Measurements from ENCODE around the gene TBL2.
"Not testable (repeated sequence)": the region's sequence is repeated elsewhere in the genome, so short reads cannot be mapped to it uniquely, and the experiment has no call there.

The TBL2 gene

DNA sequence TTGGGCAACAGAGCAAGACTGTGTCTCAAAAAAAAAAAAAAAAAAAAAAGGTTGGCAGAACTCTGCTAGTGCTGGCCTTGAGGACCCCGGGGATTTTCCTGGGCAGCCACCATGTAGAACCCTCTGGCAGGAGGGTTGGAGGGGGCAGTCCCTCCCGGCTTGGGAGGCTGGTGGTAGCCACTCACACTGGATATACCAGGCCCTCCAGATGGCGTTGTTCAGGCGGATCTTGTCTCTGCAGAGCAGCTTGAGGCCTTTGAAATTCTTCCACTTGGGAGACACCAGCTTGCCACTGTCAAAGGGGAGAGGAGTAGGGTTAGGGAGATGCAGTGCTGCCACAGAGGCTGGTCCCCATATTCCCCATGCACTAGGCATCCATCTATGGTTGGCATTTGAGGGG, 37.5 kb upstream of the TBL2 start:
- no peak for DNase-seq (ENCODE audit: extremely low read depth, insufficient read length)
- TF ChIP-seq, protein P1, sequence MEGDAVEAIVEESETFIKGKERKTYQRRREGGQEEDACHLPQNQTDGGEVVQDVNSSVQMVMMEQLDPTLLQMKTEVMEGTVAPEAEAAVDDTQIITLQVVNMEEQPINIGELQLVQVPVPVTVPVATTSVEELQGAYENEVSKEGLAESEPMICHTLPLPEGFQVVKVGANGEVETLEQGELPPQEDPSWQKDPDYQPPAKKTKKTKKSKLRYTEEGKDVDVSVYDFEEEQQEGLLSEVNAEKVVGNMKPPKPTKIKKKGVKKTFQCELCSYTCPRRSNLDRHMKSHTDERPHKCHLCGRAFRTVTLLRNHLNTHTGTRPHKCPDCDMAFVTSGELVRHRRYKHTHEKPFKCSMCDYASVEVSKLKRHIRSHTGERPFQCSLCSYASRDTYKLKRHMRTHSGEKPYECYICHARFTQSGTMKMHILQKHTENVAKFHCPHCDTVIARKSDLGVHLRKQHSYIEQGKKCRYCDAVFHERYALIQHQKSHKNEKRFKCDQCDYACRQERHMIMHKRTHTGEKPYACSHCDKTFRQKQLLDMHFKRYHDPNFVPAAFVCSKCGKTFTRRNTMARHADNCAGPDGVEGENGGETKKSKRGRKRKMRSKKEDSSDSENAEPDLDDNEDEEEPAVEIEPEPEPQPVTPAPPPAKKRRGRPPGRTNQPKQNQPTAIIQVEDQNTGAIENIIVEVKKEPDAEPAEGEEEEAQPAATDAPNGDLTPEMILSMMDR (IDR thresholded peaks at IDR 0.05; ENCODE audit: insufficient read depth, low read length, poor library complexity, severe bottlenecking), result peak; percentile 17
- Histone ChIP-seq H3K4me3 (replicated peaks; ENCODE audit: low read depth, low read length) (no peak overlapping the region), H3K27me3 (replicated peaks; ENCODE audit: control insufficient read depth, insufficient read depth, low read length) (no peaks in the 10 kb centered on the region; the same call in 1 of the 2 replicates), H3K36me3 (ENCODE audit: control insufficient read depth, insufficient read depth, low read length) (no peaks in the 10 kb centered on the region)

DNA sequence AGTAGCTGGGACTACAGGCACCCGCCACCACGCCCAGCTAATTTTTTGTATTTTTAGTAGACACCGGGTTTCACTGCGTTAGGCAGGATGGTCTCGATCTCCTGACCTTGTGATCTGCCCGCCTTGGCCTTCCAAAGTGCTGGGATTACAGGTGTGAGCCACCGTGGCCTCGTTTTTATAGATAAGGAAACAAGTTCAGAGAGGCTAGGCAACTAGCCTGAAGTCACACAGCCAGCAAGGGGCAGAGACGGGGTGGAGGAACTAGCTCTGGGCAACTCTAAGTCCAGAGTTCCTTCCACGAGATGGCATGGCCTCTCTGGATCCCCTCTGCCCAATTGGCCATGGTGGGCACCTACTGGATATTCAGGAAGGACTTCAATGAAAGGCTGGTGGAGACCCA, 36.6 kb upstream of the TBL2 start:
- not testable (repeated sequence) for DNase-seq (ENCODE audit: extremely low read depth, insufficient read length); H3K36me3 ChIP-seq (ENCODE audit: control insufficient read depth, insufficient read depth, low read length); H3K27me3 ChIP-seq (replicated peaks; ENCODE audit: control insufficient read depth, insufficient read depth, low read length); H3K4me3 ChIP-seq (replicated peaks; ENCODE audit: low read depth, low read length)

DNA sequence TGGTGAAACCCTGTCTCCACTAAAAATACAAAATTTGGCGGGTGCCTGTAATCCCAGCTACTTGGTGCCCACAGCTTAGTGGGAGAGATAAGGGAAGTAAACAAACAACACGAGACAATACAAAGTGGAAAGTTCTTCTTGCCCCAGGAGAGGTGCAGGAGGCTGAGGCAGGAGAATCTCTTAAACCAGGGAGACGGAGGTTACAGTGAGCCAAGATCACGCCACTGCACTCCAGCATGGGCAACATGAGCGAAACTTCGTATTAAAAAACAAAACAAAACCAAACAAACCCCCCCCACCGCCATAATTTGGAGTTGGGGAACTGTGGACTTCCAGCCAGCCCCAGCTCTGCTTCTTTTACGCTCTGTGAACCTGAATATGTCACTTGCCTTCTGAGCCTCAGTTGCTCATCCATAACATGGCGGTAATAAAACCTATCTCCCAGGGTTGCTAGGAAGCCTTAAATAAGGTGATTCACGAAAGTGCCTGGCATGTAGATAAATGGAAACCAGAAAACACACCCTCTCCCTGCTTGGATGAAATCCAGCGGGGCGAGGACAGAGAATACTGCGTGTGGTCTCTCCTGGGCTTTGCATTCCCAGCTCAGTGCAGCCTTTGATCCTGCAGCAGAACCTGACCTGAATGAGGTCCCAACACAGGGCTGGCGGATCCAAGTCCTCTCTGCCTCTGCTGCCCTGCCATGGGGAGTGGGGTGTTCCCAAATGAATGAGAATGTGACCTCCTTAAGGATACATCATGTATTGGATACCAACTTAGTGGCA, 35.8 kb upstream of the TBL2 start:
- Histone ChIP-seq H3K27me3 (replicated peaks; ENCODE audit: control insufficient read depth, insufficient read depth, low read length) (no peaks in the 10 kb centered on the region; the same call in 1 of the 2 replicates), H3K4me3 (replicated peaks; ENCODE audit: low read depth, low read length) (no peak overlapping the region), H3K36me3 (ENCODE audit: control insufficient read depth, insufficient read depth, low read length) (no peaks in the 10 kb centered on the region)
- TF ChIP-seq, protein P1 (IDR thresholded peaks at IDR 0.05; ENCODE audit: insufficient read depth, low read length, poor library complexity, severe bottlenecking), result no peak
- DNase-seq (ENCODE audit: extremely low read depth, insufficient read length), result no peak

DNA sequence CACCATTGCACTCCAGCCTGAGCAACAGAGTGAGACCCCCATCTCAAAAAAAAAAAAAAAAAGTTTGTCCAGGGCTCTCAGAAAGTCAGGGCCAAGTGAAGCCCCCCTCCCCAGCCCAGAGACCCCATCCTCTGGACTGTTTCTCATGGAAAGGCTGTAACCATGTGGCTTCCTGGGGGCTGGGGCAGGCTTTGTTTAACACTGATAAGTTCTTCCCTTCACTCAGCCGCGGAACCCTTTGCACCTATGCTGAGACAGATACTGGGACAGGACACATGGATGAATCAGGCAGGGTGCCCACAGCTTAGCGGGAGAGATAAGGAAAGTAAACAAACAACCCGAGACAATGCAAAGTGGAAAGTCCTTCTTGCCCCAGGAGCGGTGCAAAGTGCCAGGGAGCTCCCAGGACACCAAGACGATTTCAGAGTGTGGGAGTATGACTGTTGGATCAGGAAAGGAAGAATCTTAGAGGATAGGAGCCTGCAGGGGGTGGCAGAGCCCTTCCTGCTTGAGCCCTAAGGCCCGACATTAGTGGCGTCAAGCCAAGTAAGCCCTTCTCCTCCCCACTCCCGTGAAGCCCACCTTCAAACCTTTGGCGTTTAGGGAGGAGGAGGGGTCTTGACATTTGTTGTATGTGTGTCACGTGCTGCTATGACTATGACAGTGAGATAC, 34.4 kb upstream of the TBL2 start:
- Histone ChIP-seq H3K4me3 (replicated peaks; ENCODE audit: low read depth, low read length) (no peak overlapping the region), H3K36me3 (ENCODE audit: control insufficient read depth, insufficient read depth, low read length) (no peaks in the 10 kb centered on the region), H3K27me3 (replicated peaks; ENCODE audit: control insufficient read depth, insufficient read depth, low read length) (no peaks in the 10 kb centered on the region; the same call in 1 of the 2 replicates)
- no peak for DNase-seq (ENCODE audit: extremely low read depth, insufficient read length)
- TF ChIP-seq, protein P1 (IDR thresholded peaks at IDR 0.05; ENCODE audit: insufficient read depth, low read length, poor library complexity, severe bottlenecking), result no peak

DNA sequence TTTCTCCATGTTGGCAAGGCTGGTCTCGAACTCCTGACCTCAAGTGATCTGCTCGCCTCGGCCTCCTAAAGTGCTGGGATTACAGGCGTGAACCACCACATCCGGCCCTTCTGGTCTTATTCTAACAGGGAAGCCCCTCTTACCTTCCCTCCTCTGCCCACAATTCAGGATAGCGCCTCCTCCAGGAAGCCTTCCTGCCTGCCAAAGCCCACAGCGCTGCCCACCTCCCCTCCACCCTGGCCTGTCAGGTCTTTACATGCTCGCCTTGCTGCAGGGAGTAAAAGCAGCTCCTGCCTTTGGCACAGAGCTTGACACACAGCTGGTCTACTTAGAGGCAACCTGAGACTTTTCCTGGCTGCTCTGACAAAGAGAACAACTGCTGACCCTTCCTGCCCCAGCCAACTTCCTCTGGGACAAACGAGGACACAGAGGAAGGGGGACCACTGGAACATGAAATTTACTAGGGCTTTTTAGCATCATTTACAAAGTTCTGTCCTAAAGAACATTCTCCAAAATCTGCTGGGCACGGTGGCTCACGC, 32.7 kb upstream of the TBL2 start:
- Histone ChIP-seq H3K27me3 (replicated peaks; ENCODE audit: control insufficient read depth, insufficient read depth, low read length) (no peaks in the 10 kb centered on the region; the same call in 1 of the 2 replicates), H3K4me3 (replicated peaks; ENCODE audit: low read depth, low read length) (no peak overlapping the region), H3K36me3 (ENCODE audit: control insufficient read depth, insufficient read depth, low read length) (no peaks in the 10 kb centered on the region)
- DNase-seq (ENCODE audit: extremely low read depth, insufficient read length), result no peak
- TF ChIP-seq, protein P1 (IDR thresholded peaks at IDR 0.05; ENCODE audit: insufficient read depth, low read length, poor library complexity, severe bottlenecking), result no peak

DNA sequence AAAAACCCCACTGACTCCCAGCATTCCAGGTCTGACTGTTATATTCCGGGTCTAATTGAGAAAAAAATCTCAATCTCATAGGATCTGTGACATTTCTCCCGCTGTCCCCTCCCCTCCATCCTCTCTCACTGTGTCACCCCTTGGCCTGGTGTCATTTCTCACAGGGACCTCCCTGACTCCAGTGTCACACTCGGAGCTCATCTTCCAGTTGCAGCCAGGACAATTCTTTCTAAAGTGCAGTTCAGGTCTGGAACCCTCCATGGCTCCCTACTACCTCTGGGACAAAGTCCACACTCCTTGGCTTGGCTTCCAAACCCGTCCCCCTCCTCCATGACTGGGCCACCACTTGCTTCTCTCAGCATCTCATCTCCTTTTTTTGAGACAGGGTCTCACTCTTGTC, 31.7 kb upstream of the TBL2 start:
- DNase-seq (ENCODE audit: extremely low read depth, insufficient read length), result no peak
- Histone ChIP-seq H3K36me3 (ENCODE audit: control insufficient read depth, insufficient read depth, low read length) (no peaks in the 10 kb centered on the region), H3K4me3 (replicated peaks; ENCODE audit: low read depth, low read length) (no peak overlapping the region), H3K27me3 (replicated peaks; ENCODE audit: control insufficient read depth, insufficient read depth, low read length) (no peaks in the 10 kb centered on the region; the same call in 1 of the 2 replicates)
- TF ChIP-seq, protein P1 (IDR thresholded peaks at IDR 0.05; ENCODE audit: insufficient read depth, low read length, poor library complexity, severe bottlenecking), result no peak

DNA sequence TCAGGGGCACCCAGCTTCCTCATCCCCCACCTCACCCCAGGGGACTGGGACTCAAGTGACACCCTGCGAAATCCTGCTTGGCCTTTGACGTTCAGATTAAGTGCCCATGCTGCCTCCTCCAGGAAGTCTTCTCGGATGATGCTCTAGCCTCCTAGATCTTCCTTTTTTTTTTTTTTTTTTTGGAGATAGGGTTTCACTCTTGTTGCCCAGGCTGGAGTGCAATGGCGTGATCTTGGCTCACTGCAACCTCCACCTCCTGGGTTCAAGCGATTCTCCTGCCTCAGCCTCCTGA, 29.3 kb upstream of the TBL2 start:
- H3K27me3 ChIP-seq (replicated peaks; ENCODE audit: control insufficient read depth, insufficient read depth, low read length); H3K4me3 ChIP-seq (replicated peaks; ENCODE audit: low read depth, low read length); DNase-seq (ENCODE audit: extremely low read depth, insufficient read length); H3K36me3 ChIP-seq (ENCODE audit: control insufficient read depth, insufficient read depth, low read length): not testable (repeated sequence)
